Measurements from ENCODE around the gene VSTM2B.
A peak's percentile ranks its signal among the peaks of the same experiment; 100 is the strongest.

The VSTM2B gene

DNA sequence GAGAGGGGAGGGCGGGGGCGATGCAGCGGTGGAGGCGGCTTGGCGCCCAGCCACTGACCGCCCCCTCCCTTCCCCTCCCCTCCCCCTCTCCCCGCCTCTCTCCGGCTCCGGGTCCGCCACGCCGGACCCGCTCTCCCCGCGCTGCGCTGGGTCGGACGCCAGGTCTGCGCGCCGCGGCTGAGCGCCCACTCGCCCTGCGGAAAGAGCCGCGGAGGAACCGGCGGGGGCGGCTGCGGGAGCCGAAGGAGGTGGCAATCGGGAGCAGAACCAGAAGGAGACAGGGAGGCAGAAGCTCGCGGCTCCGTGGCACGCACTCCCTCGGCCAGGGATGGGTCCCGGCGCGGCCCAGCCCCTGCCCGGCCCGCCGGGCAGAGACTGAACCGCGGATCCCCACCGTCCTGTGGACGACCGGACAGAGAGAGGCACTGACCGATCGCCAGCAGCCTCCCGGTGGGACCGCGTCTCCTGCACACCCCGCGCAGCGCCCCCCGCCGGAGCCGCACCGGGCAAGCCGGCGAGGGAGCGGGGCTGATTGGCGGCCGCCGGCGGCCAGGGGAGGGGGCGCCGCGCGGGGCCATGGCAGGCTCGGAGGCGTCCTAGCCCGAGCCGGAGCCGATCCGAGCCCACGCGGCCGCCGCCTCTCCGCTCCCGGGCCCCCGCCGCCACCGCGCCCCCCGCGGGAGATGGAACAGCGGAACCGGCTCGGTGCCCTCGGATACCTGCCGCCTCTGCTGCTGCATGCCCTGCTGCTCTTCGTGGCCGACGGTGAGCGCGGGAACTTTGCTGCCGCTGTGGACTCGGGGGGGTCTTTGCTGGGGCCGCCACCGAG is at the start of gene VSTM2B:
Gene VSTM2B, plus strand, starts transcription at position 94 of the 829 bp plus-strand sequence. Its CDS starts 590 bp downstream, at position 684.
- TF ChIP-seq, protein P1, sequence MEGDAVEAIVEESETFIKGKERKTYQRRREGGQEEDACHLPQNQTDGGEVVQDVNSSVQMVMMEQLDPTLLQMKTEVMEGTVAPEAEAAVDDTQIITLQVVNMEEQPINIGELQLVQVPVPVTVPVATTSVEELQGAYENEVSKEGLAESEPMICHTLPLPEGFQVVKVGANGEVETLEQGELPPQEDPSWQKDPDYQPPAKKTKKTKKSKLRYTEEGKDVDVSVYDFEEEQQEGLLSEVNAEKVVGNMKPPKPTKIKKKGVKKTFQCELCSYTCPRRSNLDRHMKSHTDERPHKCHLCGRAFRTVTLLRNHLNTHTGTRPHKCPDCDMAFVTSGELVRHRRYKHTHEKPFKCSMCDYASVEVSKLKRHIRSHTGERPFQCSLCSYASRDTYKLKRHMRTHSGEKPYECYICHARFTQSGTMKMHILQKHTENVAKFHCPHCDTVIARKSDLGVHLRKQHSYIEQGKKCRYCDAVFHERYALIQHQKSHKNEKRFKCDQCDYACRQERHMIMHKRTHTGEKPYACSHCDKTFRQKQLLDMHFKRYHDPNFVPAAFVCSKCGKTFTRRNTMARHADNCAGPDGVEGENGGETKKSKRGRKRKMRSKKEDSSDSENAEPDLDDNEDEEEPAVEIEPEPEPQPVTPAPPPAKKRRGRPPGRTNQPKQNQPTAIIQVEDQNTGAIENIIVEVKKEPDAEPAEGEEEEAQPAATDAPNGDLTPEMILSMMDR (conservative IDR thresholded peaks at IDR 0.05) = no peak
- TF ChIP-seq ZFX (IDR thresholded peaks at IDR 0.05) = no peak
- no peak within 1 kb of the TSS for H3K27ac ChIP-seq

DNA sequence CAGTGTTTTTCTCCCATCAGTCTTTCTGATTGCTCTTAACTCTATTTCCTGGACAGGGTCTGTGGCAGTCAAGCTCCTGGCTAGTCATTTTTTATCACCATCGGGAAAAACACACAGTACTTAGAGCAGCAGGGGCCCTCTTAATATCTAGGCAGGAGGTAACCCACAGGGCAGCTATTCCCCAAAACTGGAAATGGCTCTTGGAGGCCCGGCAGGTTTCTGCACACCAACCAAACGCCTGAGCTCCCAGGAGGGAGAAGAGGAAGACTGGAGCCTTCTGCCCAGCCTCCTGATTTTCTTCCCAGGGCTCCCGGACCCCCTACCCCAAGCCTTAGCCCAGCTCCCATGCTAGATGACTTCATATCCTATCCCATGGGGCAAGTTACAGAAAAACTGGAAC is 49.3 kb upstream of the VSTM2B start:
- H3K27ac ChIP-seq = no peak overlapping the region
- no peak for TF ChIP-seq ZFX (IDR thresholded peaks at IDR 0.05)
- TF ChIP-seq, protein P1 (conservative IDR thresholded peaks at IDR 0.05) = no peak

DNA sequence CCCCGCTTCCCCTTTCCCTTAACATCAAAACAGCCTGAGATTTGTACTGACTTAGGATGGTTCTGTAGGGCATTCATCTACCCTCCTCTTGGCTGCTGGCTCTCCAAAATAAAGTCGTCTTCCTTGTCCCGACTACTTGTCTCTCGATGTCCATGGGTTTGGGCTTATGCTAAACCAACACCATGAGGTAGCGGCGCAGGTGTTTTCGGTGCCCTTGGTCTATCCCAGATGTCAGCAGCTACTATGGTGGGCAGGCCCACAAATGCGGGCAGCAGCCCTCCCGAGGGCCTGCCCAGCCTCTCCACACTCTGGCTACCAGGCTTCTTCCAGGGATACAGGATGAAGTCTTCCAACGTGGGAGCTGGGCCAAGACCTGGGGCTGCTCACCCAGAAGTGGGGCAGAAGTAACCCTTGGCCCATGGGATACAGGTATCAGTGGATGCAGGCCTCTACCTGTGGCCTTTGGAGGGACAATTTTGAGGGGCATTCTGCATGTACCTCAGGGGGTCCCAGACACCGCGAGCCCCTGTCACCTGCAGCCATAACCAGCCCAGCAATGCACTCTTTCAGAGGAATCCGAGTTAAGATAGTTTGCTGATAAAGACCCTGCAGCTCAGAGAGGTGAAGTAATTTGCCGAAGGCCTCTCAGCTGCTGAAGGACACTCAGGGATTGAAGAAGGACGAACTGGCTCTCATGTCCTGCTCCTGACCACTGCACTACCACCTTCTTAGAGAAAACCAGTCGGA is 47.8 kb upstream of the VSTM2B start:
- H3K27ac ChIP-seq = no peak overlapping the region
- TF ChIP-seq, protein P1 (conservative IDR thresholded peaks at IDR 0.05) = no peak
- TF ChIP-seq ZFX (IDR thresholded peaks at IDR 0.05) = no peak

DNA sequence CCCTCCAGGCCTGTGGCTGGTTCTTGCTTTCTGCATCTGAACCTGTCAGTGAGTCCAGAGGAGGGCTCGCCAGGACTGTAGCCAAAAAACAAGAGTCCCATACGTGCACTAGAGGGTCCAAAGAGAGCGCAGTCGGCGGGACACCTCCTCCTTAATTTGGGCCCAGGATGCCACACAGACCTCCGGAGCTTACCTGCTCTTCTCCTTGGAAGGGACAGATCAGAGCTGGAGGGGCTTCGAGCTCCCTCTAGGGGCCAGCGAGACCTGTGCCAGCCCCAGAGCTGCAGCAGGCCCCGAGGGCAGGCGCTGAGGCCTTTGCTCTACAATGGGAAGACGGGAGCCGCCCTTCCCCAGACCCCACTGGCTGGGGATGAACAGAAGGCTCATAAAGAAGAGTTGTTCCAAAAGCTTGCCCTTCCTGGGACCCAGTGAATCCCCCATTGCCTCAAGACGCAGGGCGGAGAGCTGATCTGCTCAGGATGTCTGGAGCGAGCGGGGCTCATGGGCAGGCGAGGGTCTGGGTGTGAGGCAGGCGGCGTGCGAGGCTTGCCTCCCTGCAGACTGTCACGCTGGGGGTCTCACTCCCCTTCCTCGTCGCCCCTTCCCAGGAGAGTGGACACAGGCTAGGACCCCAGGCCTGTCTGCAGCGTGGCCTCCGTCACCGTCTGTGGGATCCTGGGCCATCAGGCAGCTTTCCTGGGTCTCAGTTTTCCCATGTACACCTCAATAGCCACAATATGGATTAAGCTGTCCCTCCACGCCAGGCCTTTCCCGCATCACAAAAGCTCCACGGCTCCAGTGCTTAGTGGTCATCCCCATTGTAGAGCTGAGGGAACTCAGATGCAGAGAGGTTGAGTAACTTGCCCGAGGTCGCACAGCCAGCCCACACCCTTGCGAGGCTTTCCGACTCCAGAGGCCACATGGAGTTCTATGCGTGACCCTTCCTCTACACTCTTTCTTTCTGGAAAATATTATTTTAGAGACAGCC is 46.9 kb upstream of the VSTM2B start:
- no peak for TF ChIP-seq ZFX (IDR thresholded peaks at IDR 0.05)
- TF ChIP-seq, protein P1 (conservative IDR thresholded peaks at IDR 0.05) = peak; percentile 78

DNA sequence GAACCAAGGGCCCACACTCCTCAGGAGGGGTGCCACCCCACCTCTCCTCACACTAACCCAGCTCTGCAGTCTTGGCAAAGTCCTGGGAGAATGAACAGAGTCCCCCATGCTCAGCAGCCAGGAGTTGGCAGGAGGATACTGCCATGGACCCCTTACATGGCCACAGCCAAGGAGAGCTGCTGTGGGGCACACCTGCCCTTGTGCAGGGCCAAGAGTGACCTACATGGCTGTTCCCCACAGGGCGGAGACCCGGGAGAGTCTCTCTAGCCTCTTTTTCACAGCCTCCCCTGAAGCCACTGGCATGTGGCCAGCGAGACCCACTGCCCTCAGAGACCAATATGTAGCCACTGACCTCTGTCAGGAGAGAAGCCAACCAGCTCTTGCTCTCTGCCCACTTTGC is 45.9 kb upstream of the VSTM2B start:
- TF ChIP-seq, protein P1 (conservative IDR thresholded peaks at IDR 0.05) = no peak
- no peak for TF ChIP-seq ZFX (IDR thresholded peaks at IDR 0.05)
- H3K27ac ChIP-seq = no peak overlapping the region

More for the DNA sequence above, 46.9 kb upstream of the VSTM2B start:
- no peak overlapping the region for H3K27ac ChIP-seq

DNA sequence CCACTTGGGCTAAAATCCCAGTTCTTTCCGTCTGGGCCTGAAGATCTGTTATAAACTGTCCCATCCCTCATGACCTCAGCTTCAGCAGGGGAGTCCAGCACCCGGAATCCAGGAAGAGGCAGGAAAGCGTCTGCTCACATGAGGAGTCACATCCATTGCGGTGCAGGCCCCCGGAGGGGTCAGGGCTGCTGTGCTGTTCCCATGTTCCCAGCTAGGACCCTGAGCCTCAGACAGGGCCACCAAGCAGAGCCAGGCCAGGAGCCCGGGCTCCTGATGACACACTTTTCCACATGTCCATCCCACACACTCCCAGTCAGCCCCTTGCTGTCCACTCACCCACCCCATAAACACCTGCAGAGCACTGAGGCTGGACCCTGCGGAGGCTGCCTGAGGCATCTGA is 45.3 kb upstream of the VSTM2B start:
- TF ChIP-seq, protein P1 (conservative IDR thresholded peaks at IDR 0.05) = no peak
- TF ChIP-seq ZFX (IDR thresholded peaks at IDR 0.05) = no peak
- no peak overlapping the region for H3K27ac ChIP-seq

All from C4-2B (cell line).